GM23338 (cell line): ENCODE measurements around the gene VSIG4.

Experiments
- CREB1 ChIP-seq: fragments of 250-450 bp; sonication (Bioruptor Pico); IDR thresholded peaks from 2 replicates; pipeline ENCODE4 v1.5.0; 2020; ENCODE audit warnings: low read depth, mild to moderate bottlenecking, moderate library complexity
- EZH2 ChIP-seq: fragments of 200-600 bp; sonication (generic); IDR thresholded peaks from one replicate; pipeline ENCODE4 v1.8.0; 2017; ENCODE audit warnings: antibody characterized with exemption, mild to moderate bottlenecking, low read depth; ENCODE audit not compliant: unreplicated experiment
- EZH2phosphoT487 ChIP-seq: fragments of 200-600 bp; sonication (generic); IDR thresholded peaks from one replicate; pipeline ENCODE4 v1.8.1; 2018; ENCODE audit warnings: antibody characterized with exemption; ENCODE audit not compliant: unreplicated experiment
- POLR2AphosphoS5 ChIP-seq: IDR thresholded peaks from 2 replicates; pipeline ENCODE4 v1.6.1; 2016; ENCODE audit warnings: antibody characterized with exemption, low read depth
- ZNF331 ChIP-seq: fragments of 250-450 bp; sonication (Bioruptor Pico); IDR thresholded peaks from 2 replicates; pipeline ENCODE4 v1.5.0; 2020; ENCODE audit warnings: low read depth, mild to moderate bottlenecking, moderate library complexity
- TF ChIP-seq, protein P1 (sequence below), 2 experiments: fragments of 200-600 bp in 1 of 2; sonication (generic) in 1 of 2; conservative IDR thresholded peaks; 2 replicates each; pipeline versions ENCODE4 v1.5.1 to v1.6.1; 2016 to 2017; ENCODE audit warnings: antibody characterized with exemption in 2 of 2, low read depth in 2 of 2, mild to moderate bottlenecking in 2 of 2, moderate library complexity in 1 of 2

DNA sequence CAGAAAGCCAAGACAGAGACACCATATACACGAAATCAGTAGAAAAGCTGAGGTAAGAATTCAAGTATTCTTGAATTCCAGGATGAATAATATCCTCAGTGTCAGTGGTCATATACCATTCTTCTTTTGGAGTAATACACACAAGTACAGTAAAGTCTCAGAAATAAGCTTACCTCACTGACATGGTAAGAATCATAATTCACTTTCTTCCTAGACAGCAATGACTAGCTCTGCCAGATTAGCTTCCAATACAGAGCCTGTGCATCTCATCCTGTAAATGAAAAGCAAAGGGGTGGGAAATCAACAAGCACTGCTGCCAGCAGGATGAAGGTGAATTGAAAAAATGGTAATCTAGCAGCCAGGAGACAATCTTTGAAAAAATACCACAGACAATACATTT, 31.2 kb upstream of the VSIG4 start:
- TF ChIP-seq EZH2, result no peak
- TF ChIP-seq, protein P1, sequence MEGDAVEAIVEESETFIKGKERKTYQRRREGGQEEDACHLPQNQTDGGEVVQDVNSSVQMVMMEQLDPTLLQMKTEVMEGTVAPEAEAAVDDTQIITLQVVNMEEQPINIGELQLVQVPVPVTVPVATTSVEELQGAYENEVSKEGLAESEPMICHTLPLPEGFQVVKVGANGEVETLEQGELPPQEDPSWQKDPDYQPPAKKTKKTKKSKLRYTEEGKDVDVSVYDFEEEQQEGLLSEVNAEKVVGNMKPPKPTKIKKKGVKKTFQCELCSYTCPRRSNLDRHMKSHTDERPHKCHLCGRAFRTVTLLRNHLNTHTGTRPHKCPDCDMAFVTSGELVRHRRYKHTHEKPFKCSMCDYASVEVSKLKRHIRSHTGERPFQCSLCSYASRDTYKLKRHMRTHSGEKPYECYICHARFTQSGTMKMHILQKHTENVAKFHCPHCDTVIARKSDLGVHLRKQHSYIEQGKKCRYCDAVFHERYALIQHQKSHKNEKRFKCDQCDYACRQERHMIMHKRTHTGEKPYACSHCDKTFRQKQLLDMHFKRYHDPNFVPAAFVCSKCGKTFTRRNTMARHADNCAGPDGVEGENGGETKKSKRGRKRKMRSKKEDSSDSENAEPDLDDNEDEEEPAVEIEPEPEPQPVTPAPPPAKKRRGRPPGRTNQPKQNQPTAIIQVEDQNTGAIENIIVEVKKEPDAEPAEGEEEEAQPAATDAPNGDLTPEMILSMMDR (conservative IDR thresholded peaks at IDR 0.05; ENCODE audit: low read depth in 2 of 2), result no peak
- TF ChIP-seq CREB1, result no peak
- TF ChIP-seq POLR2AphosphoS5, result no peak
- TF ChIP-seq ZNF331 (CRISPR knock-in tag), result no peak
- no peak for TF ChIP-seq EZH2phosphoT487
